GM12801 (cell line): ENCODE measurements around the gene GHRL.

Source experiments
- CTCF ChIP-seq: IDR thresholded peaks from one replicate; pipeline ENCODE4 v1.5.1; 2011; ENCODE audit warnings: control low read depth; ENCODE audit not compliant: insufficient read length; ENCODE audit errors: extremely low read depth

Gene GHRL

GRCh38 chr3:10305331-10305902, 12.7 kb upstream of the GHRL start:
- TF ChIP-seq CTCF: no peak

- TF ChIP-seq CTCF: no peak
Observed at GRCh38 chr3:10304905-10305304, 12.2 kb upstream of the GHRL start.

DNA sequence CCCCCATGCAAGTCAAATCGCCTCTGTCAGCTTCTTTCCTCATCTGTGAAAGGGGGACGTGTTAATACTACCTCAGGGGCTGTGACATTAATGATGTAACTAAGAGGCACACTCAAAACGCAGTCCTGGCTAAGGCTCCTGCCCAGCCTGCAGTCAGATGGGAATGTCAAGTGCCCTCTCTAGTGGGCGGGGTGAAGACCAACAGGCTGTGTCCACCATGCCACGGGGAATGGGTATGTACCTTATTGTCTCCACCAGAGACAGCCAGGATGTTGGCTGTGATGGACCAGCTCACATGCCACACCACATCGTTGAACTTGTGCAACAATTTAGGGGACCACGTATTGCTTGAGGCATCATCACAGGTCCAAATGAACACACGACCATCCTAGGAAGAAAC, 11.0 kb upstream of the GHRL start:
- TF ChIP-seq CTCF: no peak

DNA sequence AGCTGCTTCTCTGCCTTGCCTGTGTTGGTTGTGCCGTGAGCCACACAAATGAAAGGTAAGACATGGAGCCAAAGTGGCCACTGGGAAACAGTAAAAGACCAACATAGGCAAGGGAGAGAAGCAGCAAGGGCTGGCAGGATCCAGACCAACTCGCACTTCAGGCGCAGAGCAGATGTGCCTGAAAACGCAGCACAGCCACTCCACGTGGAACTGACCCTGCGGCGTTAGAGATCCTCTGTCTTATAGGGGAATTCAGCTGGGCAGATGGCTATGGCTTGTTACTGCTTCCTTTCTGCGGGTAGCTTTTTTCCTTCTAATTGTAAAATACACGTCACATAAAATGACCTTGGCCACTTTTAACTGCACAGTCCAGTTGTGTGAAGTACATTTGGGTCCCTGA, 10.4 kb upstream of the GHRL start:
- no peak for TF ChIP-seq CTCF

GRCh38 chr3:10300087-10300486, 7.3 kb upstream of the GHRL start:
- no peak for TF ChIP-seq CTCF

- TF ChIP-seq CTCF: no peak
Observed at GRCh38 chr3:10299679-10300078, 6.9 kb upstream of the GHRL start.

- TF ChIP-seq CTCF: no peak
Observed at GRCh38 chr3:10299175-10299574, 6.4 kb upstream of the GHRL start.
